Measurements from ENCODE around the gene CAMK1D.

Gene CAMK1D

DNA sequence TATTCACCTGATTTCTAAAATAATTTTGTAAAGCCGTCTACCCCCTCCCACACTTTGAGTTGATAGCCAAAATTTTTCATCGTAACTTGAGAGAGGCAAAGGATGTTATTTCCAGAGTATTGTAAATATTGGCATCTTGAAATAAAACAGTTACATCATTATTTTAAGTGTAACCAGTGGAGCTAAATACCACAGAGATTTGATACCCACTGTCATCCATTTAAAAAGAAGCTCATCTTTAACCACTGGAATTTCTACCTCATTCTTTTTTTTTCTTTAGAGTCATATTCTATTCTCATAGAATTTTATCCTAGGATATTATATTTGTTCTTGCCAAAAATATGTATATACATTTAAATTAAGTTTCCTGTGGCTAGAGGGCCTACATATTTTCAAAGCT is 48.6 kb downstream of the CAMK1D start:
- DNase-seq (ENCODE audit: low read depth in 1 of 2, low spot score in 1 of 2): no peak

DNA sequence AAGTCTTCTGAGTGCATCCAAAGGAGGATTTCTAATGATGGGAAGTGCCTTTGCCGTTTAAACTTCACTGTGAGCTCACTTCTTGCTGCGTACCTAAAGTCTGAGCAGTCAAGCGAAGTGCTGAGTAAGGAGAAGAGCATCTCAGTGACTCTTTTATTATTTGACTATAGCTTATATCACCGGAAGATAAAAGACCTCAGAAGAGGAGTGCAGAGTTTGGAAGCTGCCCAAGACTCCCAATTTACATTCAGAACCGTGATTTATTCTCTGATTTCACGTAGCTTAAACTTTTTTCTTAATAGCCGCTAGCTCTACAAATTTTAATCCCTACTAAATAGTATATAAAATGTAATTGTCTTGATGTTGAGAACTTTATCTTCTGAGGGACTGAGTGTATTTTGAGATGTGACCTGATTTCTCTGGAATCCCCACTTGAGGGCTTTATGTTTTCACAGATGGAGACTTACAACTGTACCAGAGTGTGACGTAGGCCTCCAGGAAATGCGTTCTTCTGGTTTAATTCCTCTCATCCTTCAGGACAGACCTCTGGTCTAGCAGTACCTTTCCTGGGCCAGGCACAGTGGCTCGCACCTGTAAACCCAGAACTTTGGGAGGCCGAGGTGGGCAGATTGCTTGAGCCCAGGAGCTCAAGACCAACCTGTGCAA is 51.1 kb downstream of the CAMK1D start:
- no peak for DNase-seq (ENCODE audit: low read depth in 1 of 2, low spot score in 1 of 2)

DNA sequence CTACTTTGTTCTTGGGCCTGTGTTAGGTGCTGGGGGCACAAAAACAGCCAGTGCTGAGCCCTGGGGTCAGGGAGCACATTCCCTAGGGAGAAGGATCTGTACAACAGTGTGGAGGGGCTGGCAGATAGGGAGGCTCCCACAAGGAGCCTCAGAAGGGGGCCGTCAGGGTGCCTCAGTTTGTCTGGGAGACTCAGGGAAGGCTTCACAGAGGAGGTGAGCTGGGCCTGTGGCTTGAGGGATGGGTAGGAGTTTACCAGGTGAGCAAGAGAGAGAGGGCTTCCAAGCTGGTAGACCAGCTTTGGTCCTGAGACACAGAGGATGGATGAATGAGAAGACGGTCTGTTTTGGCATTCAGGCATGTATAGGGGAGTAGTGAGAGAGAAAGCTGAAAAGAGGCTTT is 52.1 kb downstream of the CAMK1D start:
- no peak for DNase-seq (ENCODE audit: low read depth in 1 of 2, low spot score in 1 of 2)

DNA sequence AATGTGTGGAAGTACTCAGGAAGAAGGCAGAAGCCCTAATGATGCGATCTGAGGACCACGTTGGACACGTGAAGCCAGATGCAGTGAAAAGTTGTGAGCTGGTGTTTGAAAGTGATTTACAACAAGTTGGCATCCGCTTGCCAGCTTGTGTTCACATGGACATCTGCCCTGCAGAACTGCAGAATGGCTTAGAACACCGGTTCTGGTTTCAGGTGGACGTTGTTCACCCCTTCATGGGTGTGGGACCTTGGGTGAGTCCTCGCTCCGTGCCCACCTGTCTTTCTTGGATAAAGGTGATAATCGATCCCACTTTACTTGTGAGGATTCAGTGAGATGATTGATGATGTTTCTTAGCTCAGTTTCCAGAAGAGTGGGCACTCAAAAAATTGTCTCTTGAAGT is 53.8 kb downstream of the CAMK1D start:
- DNase-seq (ENCODE audit: low read depth in 1 of 2, low spot score in 1 of 2): no peak

DNA sequence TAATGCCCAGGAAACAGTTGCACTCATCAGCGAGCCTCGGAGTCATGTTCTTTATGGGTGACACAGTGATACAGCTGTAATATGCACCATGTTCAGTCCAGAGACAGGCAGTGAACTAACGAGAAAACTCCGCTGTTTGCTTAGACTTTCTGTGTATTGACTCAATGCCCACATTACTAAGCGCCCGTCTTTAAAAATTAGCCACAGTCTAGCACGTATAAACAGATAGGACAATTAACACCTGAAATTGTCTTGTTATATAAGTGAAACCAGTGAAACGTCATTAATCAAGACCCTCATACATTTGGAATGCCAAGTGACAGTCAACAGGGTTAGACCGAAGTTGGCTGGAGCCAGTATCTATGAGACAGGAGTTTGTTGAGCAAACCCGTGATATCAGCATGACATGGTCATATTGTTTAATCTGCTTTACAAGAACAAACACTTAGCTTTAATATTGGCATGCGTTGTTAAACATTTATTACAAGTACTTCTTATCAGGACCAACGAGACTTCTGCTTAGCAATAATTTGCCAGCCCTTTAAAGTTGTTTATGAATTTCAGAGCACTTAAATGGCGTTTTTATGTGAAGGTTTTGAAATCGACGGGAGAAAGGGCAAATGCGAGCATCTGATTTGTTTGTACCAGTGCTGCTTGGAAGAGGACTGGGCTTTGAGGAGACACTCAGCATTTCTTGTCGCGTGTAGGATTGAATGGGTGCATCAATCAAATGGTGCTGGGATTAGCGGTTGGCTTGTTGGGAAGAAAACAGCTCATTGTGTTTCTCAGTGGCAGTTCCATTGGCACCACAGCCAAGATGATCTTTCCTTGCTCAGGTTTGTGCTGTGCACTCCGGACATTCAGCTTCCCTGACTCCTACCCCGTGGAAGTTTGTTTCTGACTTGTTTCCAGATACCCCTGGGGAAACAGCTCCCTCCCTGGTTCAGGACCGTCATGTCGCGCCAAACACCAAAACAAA is 56.3 kb downstream of the CAMK1D start:
- no peak for DNase-seq (ENCODE audit: low read depth in 1 of 2, low spot score in 1 of 2)

DNA sequence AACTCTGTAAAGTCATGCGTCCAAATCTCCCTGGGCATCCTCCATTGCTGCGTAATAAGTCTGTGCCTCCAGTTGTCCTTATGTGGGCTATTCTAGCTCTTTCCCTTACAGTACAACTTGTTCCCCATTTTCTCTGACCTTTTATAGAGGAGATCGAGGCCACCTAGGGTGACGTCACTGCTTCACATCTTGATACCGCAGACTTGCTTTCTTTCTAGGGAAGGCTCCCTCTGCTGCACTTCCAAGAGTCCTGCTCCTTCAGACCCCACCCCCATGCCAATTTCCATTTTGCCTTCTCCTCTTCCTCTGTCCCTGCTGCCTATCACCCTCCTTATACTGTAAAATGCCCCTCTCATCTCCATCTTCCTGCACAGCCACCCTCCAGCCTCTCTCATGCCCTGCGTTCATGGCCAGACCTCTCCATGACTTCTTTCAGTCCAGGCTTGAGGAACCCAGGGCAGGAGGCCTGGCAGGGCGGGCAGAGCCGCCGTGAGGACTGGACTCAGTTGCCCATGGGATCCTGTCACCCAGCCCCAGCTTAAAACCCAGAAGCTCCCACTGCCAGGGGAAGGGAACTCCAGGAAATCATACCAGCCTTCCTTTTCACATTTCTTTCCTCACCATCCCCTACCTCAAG is 57.5 kb downstream of the CAMK1D start:
- DNase-seq (ENCODE audit: low read depth in 1 of 2, low spot score in 1 of 2): no peak

DNA sequence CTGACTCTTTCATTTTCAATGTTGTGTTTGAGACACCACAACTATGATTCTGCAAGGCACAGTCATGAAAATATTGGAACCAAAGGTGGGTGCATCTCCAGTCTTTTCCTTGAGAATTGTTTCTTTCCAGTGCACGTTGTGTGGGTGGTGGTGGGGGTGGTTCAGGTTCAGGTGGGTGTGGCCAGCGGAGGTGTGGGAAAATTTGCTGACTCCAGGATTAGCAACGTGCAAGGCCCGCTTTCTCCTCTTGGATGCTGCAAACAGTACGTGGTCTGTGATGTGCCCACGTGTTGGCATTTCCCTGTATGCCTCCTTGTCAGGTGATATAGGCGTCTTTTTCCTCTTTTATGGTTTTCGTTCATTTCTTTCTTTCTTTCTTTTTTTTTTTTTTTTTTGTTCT is 59.1 kb downstream of the CAMK1D start:
- no peak for DNase-seq (ENCODE audit: low read depth in 1 of 2, low spot score in 1 of 2)

DNA sequence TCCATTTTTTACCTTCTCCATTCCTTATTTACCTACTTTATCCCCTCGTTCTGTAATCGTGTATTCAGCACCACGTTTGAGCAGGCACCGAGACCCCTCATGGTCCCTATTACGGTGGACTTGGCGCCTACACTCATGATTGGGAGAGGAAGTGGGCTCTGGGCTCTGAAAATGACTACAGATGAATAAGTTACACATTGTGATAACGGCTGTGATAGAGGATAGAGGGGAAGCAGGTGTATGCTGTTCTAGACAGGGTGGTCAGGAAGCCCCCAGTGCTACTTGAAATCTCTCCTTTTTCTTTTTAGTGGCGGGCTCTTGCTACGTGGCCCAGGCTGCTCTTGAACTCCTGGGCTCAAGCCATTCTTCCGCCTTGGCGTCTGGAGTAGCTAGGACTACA is 59.8 kb downstream of the CAMK1D start:
- no peak for DNase-seq (ENCODE audit: low read depth in 1 of 2, low spot score in 1 of 2)

DNA sequence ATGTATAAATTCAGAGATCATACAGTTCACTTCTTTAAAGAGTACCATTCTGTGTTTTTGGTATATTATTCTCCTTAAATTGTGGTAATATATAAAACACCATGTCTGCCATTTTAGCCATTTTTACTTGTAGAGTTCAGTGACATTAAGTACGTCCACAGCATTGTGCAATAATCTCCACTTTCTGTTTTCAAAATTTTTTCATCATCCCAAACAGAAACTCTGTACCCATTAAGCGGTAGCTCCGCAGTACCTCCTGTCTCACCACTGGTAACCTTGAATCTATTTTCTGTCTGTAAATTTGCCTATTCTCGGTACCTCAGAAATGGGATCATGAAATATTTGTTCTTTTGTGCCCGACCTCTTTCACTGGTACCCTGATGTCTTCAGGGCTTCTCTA is 60.3 kb downstream of the CAMK1D start:
- DNase-seq (ENCODE audit: low read depth in 1 of 2, low spot score in 1 of 2): no peak

DNA sequence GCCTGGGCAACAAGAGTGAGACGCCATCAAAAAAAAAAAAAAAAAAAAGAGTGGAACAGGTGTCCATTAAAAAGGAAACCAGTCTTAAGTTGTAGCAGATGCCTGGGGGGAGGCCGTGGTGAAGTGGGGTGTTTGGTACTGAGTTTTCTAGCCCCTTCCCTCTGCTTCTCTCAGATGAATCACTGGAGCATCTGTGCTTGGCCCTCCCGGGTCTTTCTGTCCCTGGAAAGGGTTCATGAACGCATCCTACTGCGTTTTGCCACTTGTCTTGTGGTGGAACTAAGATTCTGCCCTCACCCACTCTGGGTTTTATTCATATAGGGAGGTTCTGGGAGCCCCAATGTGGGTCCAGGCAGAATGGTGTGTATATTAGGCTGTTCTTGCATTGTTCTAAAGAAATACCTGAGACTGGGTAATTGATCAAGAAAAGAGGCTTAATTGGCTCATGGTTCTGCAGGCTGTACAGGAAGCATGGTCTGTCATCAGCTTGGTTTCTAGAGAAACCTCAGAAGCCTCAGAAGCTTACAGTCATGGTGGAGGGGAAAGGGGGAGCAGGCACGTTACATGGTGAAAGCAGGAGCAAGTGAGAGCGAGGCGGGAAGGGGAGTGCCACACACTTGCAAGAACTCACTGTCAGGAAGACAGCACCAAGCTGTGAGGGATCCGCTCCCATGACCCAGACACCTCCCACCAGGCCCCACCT is 63.5 kb downstream of the CAMK1D start:
- DNase-seq (ENCODE audit: low read depth in 1 of 2, low spot score in 1 of 2): peak in 1 of 2 donors; percentile 18

DNA sequence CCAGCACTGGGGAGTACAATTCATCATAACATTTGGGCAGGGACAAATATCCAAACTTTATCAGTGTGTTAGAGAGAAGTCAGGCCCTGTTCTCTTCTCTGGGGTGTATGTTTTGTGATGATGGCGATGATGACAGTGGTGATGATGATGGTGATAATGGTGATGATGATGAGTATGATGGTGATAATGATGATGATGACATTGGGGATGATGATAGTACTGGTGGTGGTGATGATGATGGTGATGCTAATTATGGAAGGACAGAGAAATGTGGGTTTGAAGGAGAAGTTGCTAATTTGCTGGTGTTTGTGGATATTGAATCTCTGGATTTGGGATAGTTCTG is 64.0 kb downstream of the CAMK1D start:
- DNase-seq (ENCODE audit: low read depth in 1 of 2, low spot score in 1 of 2): no peak

DNA sequence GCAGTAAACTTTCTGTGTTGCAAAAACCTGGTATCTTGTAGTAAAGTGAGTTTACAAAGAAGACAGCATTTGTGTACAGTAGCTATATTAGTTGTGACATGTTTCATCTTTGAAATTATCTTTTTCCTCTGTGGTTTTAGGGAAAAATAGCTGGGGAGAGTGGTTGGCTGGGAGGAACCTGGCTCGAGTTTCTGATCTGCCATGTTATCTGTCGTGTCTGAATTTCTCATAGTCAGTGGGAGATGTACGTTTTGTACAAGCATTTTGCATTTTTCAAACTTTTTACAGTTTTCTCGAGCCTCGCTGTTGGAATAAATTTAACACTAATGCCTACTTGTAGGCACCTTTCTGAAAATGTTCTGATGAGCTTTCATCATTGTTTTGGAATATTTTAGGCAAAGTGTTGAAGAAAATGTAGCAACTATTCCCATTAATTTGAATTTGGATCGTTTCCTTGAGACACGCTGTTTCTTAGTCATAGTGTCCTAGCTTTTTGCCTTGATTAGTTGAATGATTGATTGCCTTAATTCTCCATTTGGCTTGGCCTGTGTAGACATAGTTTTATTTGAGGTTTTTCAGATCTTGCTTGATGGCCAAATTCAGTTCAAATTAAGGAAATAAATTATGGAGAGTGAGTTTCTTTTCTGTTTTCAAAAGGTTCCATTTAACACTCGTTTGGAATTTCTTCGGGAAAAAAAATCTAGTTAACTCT is 65.1 kb downstream of the CAMK1D start:
- DNase-seq (ENCODE audit: low read depth in 1 of 2, low spot score in 1 of 2): no peak

DNA sequence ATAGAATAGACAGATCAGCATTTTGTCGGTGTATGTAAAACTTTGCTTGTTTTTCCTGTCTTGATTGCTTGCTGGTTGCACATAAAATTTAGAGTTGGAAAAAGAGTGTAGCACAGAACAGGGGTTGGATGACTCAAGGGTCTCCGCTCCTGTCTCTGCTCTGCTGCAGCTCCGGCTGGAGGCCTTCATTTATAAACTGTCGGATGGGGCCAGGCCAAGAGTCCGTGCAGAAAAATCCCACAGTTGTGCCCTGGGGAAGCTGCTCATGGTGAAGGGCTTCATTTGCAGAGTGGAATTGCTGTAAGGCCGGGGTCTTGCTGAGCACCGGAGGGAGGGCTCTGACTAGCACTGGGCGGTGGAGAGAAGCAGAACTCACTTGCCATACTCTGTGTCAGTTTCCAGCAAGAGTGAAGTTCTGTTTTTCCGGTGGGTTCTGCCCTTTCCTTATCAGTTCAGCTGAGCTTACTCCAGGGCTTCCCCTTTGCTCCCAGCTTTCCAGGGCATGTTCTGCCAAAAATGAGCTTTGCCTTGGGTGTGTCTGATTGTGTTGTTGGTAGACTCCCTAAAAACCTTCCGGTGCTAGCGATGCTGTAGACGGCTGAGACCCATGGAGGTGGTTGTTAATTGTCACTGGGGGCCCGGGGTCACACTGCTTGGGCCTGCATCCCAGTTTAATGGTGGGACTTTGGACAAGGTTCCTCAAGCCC is 67.2 kb downstream of the CAMK1D start:
- DNase-seq (ENCODE audit: low read depth in 1 of 2, low spot score in 1 of 2): no peak

DNA sequence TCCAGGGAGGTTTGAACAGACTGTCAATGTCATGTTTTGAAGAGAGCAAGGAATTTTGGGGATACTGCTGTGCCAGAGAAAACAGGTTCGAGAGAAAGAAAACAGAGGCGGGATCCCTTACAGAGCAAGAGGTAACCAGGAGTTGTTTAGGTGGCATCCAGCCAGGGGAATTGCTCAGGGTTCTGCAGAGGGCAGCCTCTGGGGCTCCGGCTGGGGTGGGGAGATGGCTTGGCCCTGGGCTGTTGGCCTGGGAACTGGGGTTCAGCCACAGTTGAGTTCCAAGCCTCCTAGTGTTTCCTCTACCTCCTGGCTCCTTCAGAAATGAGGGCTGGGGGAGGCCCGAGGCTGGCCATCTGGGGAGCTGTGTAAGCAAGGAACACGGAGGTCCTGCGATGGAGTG is 68.0 kb downstream of the CAMK1D start:
- no peak for DNase-seq (ENCODE audit: low read depth in 1 of 2, low spot score in 1 of 2)

DNA sequence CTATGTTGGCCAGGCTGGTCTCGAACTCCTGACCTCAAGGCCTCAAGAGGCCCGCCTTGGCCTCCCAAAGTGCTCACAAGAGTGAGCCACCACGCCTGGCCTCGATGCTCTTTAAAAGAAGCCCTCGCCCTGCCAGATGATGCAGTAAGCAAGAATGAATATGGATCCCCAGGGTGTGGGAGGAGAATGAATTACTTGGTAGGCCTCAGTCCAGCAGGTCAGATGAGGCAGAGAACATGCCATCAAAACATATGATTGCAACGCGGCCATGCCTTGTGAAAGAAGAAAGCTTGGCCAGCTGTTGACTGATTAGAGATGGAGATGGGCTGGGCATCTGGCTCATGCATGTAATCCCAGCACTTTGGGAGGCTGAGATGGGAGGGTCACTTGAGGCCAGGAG is 68.7 kb downstream of the CAMK1D start:
- DNase-seq (ENCODE audit: low read depth in 1 of 2, low spot score in 1 of 2): no peak

DNA sequence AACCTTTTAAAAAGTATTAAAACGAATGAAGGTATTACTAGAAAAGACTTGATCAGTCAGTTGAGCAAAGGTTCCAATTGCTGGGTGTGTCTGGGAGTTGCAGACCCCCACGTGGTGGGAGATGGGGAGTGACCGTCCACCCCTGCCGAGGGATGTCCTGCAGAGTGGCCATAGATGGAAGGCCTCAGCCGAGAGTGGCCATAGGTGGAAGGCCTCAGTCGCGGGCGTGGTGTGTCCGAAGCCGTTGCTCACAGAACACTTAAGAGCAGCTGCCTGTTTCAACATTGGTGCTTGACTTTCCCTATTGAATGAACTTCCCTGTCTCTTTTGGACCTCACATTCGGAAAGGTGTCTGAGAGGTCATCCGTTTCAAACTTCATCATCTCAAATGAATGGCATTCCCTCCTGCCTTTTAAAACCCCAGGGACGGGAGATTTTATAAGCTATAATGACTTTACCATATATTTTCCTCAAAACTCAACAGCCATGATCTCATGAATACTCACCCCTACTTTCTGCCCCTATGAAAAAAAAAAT is 69.4 kb downstream of the CAMK1D start:
- no peak for DNase-seq (ENCODE audit: low read depth in 1 of 2, low spot score in 1 of 2)

DNA sequence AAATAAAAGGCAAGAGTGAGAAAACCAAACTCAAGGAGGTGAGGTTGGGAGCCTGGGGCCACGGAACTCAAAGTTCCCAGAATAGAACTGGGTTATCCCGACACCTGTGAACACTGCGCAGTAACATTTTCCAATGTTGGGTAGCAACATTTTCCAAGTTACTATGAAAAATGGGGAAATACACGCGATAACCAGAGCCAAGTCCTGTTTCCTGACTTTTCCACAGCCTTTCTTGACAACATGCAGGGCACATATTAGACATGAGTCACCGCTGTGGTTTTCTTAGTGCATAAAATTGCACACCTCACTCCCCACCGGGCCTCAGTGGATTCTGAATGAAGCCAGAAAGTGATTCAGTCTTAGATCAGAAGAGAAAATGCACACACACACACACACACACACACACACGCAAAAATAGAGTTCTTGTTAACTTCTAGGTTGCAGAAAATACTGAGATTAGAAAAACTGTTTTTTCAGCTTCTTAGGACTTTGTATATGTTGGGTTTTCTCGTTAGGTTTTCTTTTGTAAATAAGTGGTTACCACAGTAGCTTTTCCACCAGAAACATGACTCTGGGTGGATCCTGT is 70.0 kb downstream of the CAMK1D start:
- DNase-seq (ENCODE audit: low read depth in 1 of 2, low spot score in 1 of 2): peak; percentile 29 to 82

DNA sequence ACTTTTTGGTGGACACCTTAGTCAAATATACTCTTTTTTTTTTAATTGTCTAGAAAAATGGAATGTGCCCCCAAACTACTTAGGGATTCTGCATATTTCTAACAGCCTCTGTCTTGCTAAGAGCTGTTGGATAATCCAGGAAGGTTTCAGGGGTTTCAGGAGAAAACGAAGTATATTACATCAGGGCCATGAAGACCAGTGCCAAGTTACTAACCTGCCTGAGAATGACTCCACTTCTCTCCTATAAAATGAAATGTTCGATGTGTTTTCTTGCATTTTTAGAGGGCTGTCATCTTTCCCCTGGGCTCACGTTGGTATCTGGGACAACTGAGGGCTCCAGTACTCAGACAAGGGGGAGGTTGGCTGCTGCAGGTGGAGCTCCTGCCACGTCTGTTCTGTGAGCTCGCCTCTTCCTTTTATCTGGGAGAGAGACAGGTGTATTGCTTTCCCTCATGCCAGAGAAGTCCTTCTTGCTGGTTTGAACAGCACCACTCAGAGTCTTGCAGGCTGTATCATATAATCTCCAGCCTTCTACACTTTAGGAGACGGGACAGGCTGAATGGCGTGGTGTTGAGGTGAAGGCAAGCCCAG is 71.3 kb downstream of the CAMK1D start:
- DNase-seq (ENCODE audit: low read depth in 1 of 2, low spot score in 1 of 2): no peak

DNA sequence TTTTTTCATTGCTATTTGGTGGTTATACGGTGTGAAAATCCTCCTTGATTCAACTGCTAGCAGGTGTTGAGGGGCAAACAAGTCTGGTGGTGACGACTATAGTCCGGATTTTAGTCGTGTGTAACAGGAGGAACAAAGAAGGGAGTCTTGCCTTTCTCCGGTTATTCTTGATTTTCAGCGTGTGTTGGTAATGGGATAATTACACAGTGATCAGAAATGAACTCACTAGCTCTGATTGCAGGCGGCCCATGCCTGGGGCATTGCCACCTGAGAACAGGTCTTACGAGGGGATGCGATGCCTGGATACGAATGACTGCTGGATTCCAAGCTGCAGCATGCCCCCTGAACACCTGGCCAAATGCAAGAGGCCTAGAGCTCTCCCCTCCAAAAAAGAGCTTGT is 72.8 kb downstream of the CAMK1D start:
- no peak for DNase-seq (ENCODE audit: low read depth in 1 of 2, low spot score in 1 of 2)

Data from activated CD4-positive, alpha-beta T cell treated with anti-CD3 and anti-CD28 coated beads, Interleukin-2, amount 50 U/mL, for 24 hours (primary cell).